ENCODE measurements around the gene DDX3X. TPM values are rescaled to one million over a fixed set of nuclear protein-coding genes. Genes with fewer than 3 reads are reported as not detected.

DDX3X gene
- total and polyA plus RNA-seq, 4 donors, result 48.4 to 216 (median 85.6) TPM

GRCh38 chrX:41288641-41289040 lies 45.3 kb upstream of the DDX3X start:
- WGBS, result 68% methylated on average over 6 of the region's 6 CpGs
- Histone ChIP-seq H3K36me3 (ENCODE audit: control insufficient read depth in 4 of 4, insufficient read depth in 3 of 4, low read depth in 1 of 4, low read length in 3 of 4) (no peaks in the 10 kb centered on the region), H3K27ac (ENCODE audit: low read depth in 1 of 2, low read length in 2 of 2) (no peak overlapping the region), H3K27me3 (ENCODE audit: control insufficient read depth in 4 of 4, insufficient read depth in 4 of 4, low read length in 3 of 4) (no peaks in the 10 kb centered on the region), H3K9me3 (ENCODE audit: control insufficient read depth in 4 of 4, low read length in 3 of 4) (peaks cover 0 to 4% (median 2%) of the 10 kb centered on the region in 4 donors), H3K4me1 (ENCODE audit: control insufficient read depth in 4 of 4, insufficient read depth in 4 of 4, low read length in 3 of 4) (no peaks in the 10 kb centered on the region), H3K4me3 (ENCODE audit: low read depth in 1 of 3, low read length in 3 of 3) (no peak overlapping the region), H3K9ac (ENCODE audit: low read depth in 1 of 2, low read length in 2 of 2) (no peak overlapping the region)
- no peak for DNase-seq (ENCODE audit: low spot score)
- TF ChIP-seq FOXA2 (IDR thresholded peaks at IDR 0.05) (no peak), ZBTB33 (IDR thresholded peaks at IDR 0.05) (no peak), HNF4A (conservative IDR thresholded peaks at IDR 0.05) (no peak)

GRCh38 chrX:41289095-41289494 lies 44.9 kb upstream of the DDX3X start:
- WGBS, result 77% methylated on average over 3 of the region's 3 CpGs
- TF ChIP-seq, protein P1, sequence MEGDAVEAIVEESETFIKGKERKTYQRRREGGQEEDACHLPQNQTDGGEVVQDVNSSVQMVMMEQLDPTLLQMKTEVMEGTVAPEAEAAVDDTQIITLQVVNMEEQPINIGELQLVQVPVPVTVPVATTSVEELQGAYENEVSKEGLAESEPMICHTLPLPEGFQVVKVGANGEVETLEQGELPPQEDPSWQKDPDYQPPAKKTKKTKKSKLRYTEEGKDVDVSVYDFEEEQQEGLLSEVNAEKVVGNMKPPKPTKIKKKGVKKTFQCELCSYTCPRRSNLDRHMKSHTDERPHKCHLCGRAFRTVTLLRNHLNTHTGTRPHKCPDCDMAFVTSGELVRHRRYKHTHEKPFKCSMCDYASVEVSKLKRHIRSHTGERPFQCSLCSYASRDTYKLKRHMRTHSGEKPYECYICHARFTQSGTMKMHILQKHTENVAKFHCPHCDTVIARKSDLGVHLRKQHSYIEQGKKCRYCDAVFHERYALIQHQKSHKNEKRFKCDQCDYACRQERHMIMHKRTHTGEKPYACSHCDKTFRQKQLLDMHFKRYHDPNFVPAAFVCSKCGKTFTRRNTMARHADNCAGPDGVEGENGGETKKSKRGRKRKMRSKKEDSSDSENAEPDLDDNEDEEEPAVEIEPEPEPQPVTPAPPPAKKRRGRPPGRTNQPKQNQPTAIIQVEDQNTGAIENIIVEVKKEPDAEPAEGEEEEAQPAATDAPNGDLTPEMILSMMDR (IDR thresholded peaks at IDR 0.05; ENCODE audit: low read depth, low read length, missing input control), result no peak
- no peak for TF ChIP-seq NR2F2 (IDR thresholded peaks at IDR 0.05)
- TF ChIP-seq GABPA (IDR thresholded peaks at IDR 0.05 in 1 of 2, conservative IDR thresholded peaks at IDR 0.05 in 1 of 2), result no peak
- no peak for TF ChIP-seq ZBTB33 (IDR thresholded peaks at IDR 0.05)
- TF ChIP-seq EGR1 (IDR thresholded peaks at IDR 0.05; ENCODE audit: low read depth in 2 of 2), result no peak
- TF ChIP-seq HNF4A (conservative IDR thresholded peaks at IDR 0.05), result no peak
- TF ChIP-seq FOXA1 (IDR thresholded peaks at IDR 0.05), result no peak
- no peak for TF ChIP-seq RXRA (IDR thresholded peaks at IDR 0.05)
- TF ChIP-seq HNF4G (IDR thresholded peaks at IDR 0.05), result no peak
- no peak for TF ChIP-seq JUND (IDR thresholded peaks at IDR 0.05)
- no peak for TF ChIP-seq REST (IDR thresholded peaks at IDR 0.05)
- TF ChIP-seq, protein P2, sequence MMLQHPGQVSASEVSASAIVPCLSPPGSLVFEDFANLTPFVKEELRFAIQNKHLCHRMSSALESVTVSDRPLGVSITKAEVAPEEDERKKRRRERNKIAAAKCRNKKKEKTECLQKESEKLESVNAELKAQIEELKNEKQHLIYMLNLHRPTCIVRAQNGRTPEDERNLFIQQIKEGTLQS (IDR thresholded peaks at IDR 0.05), result no peak
- no peak for TF ChIP-seq TAF1 (conservative IDR thresholded peaks at IDR 0.05)
- no peak for TF ChIP-seq RAD21 (IDR thresholded peaks at IDR 0.05)
- TF ChIP-seq SP1 (IDR thresholded peaks at IDR 0.05), result no peak
- no peaks in the 10 kb centered on the region for H3K4me1 ChIP-seq (ENCODE audit: control insufficient read depth in 4 of 4, insufficient read depth in 4 of 4, low read length in 3 of 4)
- H3K36me3 ChIP-seq (ENCODE audit: control insufficient read depth in 4 of 4, insufficient read depth in 3 of 4, low read depth in 1 of 4, low read length in 3 of 4), result no peaks in the 10 kb centered on the region
- no peak overlapping the region for H3K9ac ChIP-seq (ENCODE audit: low read depth in 1 of 2, low read length in 2 of 2)
- H3K9me3 ChIP-seq (ENCODE audit: control insufficient read depth in 4 of 4, low read length in 3 of 4), result peaks cover 0 to 4% (median 2%) of the 10 kb centered on the region in 4 donors
- H3K4me3 ChIP-seq (ENCODE audit: low read depth in 1 of 3, low read length in 3 of 3), result no peak overlapping the region
- H3K27ac ChIP-seq (ENCODE audit: low read depth in 1 of 2, low read length in 2 of 2), result no peak overlapping the region
- DNase-seq (ENCODE audit: low spot score), result no peak
- H3K27me3 ChIP-seq (ENCODE audit: control insufficient read depth in 4 of 4, insufficient read depth in 4 of 4, low read length in 3 of 4), result no peaks in the 10 kb centered on the region
